Left cardiac atrium (tissue), 4 donors: ENCODE measurements around the gene CDC42EP2. TPM values are rescaled to one million over a fixed set of nuclear protein-coding genes. Genes with fewer than 3 reads are reported as not detected.
A peak's percentile ranks its signal among the peaks of the same experiment; 100 is the strongest.

Experiments used
- ATAC-seq, 2 donors: fragments of 200-7000 bp; cut with Tn5 transposase; one replicate each; pipeline ENCODE4 v1.9.1; 2020; ENCODE audit warnings: mild to moderate bottlenecking in 2 of 2, moderate library complexity in 2 of 2
- DNase-seq: peaks from one replicate; pipeline ENCODE4 v3.0.0-alpha.2; 2020
- intact Hi-C, 2 donors: fragments of 100-400 bp; cut with DNase I; formaldehyde crosslinking; loops; one replicate each; pipeline versions ENCODE4 v1.14.1 to v1.15.1; 2022 to 2023
- long read RNA-seq: library from polyadenylated mRNA; unstranded; transcript quantifications from one replicate; pipeline ENCODE4 v2.0.0, GENCODE V29; 2021
- total RNA-seq, 2 donors: library from RNA; stranded (reverse); fragmentation: NEBNext Ultra II Directional; extraction: Animal tissue kit (Norgen Biotek cat#: 25700); gene quantifications; one replicate each; pipeline ENCODE4 v1.2.1, GENCODE V29; 2021
- donor health status: DM: no; HTN: yes; CAD: no.
- donor health status: DM: no; HTN: yes; CAD: no; lungs with severe emphysema.
- donor health status: DM: yes; HTN: yes; CAD: no.
- donor health status: Dilated cardiomyopathy.

Gene CDC42EP2
- total RNA-seq, result 10 to 100 TPM; 21.7 to 28.9 TPM
- long read RNA-seq, transcript CDC42EP2-201 (2 exons, 2,023 nt), result major isoform, 23 of 45 reads
- long read RNA-seq, partial matches to known transcripts, result 0 of 45 reads
- long read RNA-seq, other reads (novel, unspliced or antisense), result 22 of 45 reads

GRCh38 chr11:65314501-65315203 is at the start of gene CDC42EP2:
TSS of gene CDC42EP2 (plus strand) at chr11:65314866. CDS start at chr11:65320899, 6,033 bp downstream.
- intact Hi-C loops, result loop anchor here (1.0 to 5.0 kb wide), 2 partner anchors 39 to 42 kb away; no protein-coding TSS in a partner anchor
- ATAC-seq (peak; percentile 94 to 95), DNase-seq (peak; percentile 90)

GRCh38 chr11:65266210-65266609 is 48.5 kb upstream of the CDC42EP2 start:
- intact Hi-C loops, result no loop called here
- ATAC-seq (no peak), DNase-seq (no peak)

GRCh38 chr11:65274735-65275682 is 39.7 kb upstream of the CDC42EP2 start:
- intact Hi-C loops, result loop anchor here (1.0 to 5.0 kb wide), 3 partner anchors 40 to 54 kb away; no protein-coding TSS in a partner anchor
- ATAC-seq (peak; percentile 90 to 92), DNase-seq (peak; percentile 85)

- no peak for DNase-seq
- intact Hi-C loops, result loop anchor here in 1 of 2 donors (1.0 to 2.0 kb wide), 2 partner anchors 39 to 53 kb away; no protein-coding TSS in a partner anchor
- ATAC-seq, result no peak
Observed at GRCh38 chr11:65275906-65276305, 38.8 kb upstream of the CDC42EP2 start.

- intact Hi-C loops, result no loop called here
Observed at GRCh38 chr11:65277631-65278277, 36.9 kb upstream of the CDC42EP2 start.

GRCh38 chr11:65278356-65278755 is 36.3 kb upstream of the CDC42EP2 start:
- intact Hi-C loops, result no loop called here
- no peak for DNase-seq
- ATAC-seq, result no peak

More at GRCh38 chr11:65277631-65278277, 36.9 kb upstream of the CDC42EP2 start:
- no peak for ATAC-seq
- DNase-seq, result no peak

- ATAC-seq (no peak), DNase-seq (no peak)
- intact Hi-C loops, result no loop called here
Observed at GRCh38 chr11:65279279-65279678, 35.4 kb upstream of the CDC42EP2 start.

- peak in 1 of 2 donors; percentile 78 for ATAC-seq
- DNase-seq, result peak; percentile 76
- intact Hi-C loops, result no loop called here
Observed at GRCh38 chr11:65279741-65280440, 34.8 kb upstream of the CDC42EP2 start.

- intact Hi-C loops, result no loop called here
- DNase-seq (no peak), ATAC-seq (no peak)
Observed at GRCh38 chr11:65280646-65281045, 34.0 kb upstream of the CDC42EP2 start.

GRCh38 chr11:65286686-65287085 is 28.0 kb upstream of the CDC42EP2 start:
- intact Hi-C loops, result no loop called here
- DNase-seq (no peak), ATAC-seq (no peak)

- DNase-seq (no peak), ATAC-seq (no peak)
- intact Hi-C loops, result no loop called here
Observed at GRCh38 chr11:65287601-65288000, 27.1 kb upstream of the CDC42EP2 start.

GRCh38 chr11:65288706-65289536 is 25.7 kb upstream of the CDC42EP2 start:
- intact Hi-C loops, result no loop called here
- peak; percentile 48 for DNase-seq
- no peak for ATAC-seq

GRCh38 chr11:65290448-65291165 is 24.1 kb upstream of the CDC42EP2 start:
- ATAC-seq (peak; percentile 92 to 93), DNase-seq (peak; percentile 96)
- intact Hi-C loops, result no loop called here

- intact Hi-C loops, result no loop called here
- DNase-seq, result no peak
- ATAC-seq, result peak; percentile 23 to 71
Observed at GRCh38 chr11:65291613-65292012, 23.1 kb upstream of the CDC42EP2 start.

- DNase-seq (no peak), ATAC-seq (no peak)
- intact Hi-C loops, result no loop called here
Observed at GRCh38 chr11:65292890-65293289, 21.8 kb upstream of the CDC42EP2 start.

GRCh38 chr11:65293909-65294381 is 20.7 kb upstream of the CDC42EP2 start:
- DNase-seq (peak; percentile 63), ATAC-seq (peak in 1 of 2 donors; percentile 3)
- intact Hi-C loops, result no loop called here

GRCh38 chr11:65295001-65295400 is 19.7 kb upstream of the CDC42EP2 start:
- DNase-seq (peak; percentile 58), ATAC-seq (no peak)
- intact Hi-C loops, result no loop called here
